ENCODE results near the gene SLC8A1.

SLC8A1 gene

DNA sequence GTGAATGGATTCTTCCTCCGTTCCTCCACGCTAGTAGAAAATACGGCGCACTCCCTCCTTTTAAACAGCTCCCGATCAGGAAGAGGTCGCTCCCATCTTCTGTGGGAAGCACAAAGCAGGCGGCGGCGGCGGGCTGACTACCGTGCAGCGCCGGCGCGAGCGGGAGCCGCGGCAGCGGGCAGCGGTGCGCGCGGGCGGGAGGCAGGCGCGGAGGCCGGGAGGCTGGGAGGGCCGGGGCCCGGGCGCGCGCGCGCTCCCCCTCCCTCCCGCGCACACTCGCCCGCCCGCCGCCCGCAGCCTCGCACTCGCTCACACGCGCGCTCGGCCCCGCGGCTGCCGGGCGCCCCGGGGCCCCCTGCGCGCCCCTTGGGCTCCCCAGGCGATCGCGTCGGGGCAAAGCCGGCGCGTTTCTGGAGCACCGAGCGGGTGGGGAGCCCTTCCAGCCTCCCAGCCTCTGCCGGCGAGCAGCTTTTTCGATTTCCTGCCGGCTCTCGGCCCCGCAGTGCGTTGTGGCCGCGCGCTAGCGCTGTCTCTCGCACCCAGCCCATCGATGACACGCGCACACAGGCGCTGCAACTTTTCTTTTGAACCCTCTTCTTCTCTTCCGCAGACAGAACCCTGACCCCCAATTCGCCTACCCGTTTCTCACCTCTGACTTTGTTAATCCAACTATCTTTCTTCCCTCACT, at the start of gene SLC8A1:
Gene SLC8A1, minus strand, starts transcription at position 173 of the 688 bp plus-strand sequence.
- DNase-seq (ENCODE audit: low spot score) = no peak

DNA sequence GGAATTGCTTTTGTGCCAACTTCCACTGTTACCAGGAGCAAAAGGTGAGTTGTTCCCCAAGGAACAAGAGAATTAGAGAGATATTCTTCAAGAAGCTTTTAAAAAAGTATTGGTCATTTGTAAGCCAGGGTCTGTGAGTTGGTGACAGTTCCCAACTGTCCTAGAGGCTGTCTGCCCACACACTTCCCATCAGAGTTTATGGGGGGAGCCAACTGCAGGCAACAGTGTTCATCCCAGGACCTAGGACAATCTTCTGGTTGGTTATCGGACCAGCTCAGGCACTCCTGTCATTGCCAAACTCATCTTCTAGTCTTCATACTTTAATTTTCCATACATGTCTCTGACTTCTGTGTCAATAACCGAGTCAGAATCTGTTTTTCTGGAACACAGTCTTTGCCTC, 47.5 kb upstream of the SLC8A1 start:
- DNase-seq (ENCODE audit: low spot score) = no peak

DNA sequence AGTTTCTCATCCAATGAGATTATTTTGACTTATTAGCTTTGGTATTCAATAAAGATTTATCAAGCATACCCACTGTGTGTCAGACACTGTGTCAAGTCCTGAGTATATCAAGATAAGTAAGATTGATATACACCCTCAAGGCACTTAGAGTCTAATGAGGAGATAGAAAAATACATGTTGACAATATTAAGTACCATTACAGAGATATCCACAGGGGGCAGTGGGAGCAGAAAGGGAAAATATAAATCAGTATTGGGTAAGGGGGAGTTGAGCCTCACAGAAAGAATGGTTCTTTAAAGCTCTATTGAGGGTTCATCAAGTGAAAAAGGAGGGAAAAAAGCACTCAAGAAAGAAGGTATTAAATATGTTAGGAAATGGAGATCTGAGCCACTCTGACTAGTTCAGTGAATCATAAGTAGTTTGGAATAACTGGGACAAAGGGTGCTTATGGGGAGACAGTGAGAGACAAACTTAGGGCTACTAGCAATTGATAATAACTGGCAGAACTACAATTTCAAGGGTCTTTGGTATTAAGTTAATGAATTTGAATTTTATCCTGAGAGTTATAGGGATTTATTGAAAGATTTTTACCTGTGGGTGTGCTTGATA, 45.5 kb upstream of the SLC8A1 start:
- no peak for DNase-seq (ENCODE audit: low spot score)

GRCh38 chr2:40489678-40489960, 37.7 kb upstream of the SLC8A1 start:
- DNase-seq (ENCODE audit: low spot score) = no peak

- peak; percentile 42 for DNase-seq (ENCODE audit: low spot score)
These were observed 37.2 kb upstream of the SLC8A1 start for GRCh38 chr2:40488927-40489677.

GRCh38 chr2:40488101-40488601, 36.3 kb upstream of the SLC8A1 start:
- peak; percentile 70 for DNase-seq (ENCODE audit: low spot score)

DNA sequence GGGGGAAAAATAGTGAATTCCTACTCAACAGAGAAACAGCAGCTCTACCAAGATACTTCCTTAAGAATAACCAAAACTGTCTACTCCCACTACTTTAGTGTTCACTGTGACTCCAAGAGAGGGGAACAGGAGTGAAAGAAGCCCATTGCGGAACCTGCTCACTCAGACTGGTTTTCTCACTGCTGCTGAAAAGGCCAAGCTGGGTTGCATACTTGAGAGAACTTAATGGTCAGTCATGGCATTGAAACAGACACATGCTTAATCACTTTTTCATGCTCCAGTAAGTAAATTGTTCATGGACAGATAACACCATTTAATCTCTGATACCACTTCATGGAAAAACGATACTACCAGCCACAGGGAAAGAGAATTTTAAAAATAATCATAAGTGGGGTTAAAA, 35.7 kb upstream of the SLC8A1 start:
- peak; percentile 86 for DNase-seq (ENCODE audit: low spot score)

GRCh38 chr2:40485854-40486253, 34.0 kb upstream of the SLC8A1 start:
- no peak for DNase-seq (ENCODE audit: low spot score)

GRCh38 chr2:40485318-40485717, 33.4 kb upstream of the SLC8A1 start:
- no peak for DNase-seq (ENCODE audit: low spot score)

GRCh38 chr2:40483549-40484243, 31.8 kb upstream of the SLC8A1 start:
- no peak for DNase-seq (ENCODE audit: low spot score)

- no peak for DNase-seq (ENCODE audit: low spot score)
These were observed 28.7 kb upstream of the SLC8A1 start for GRCh38 chr2:40480596-40480995.

DNA sequence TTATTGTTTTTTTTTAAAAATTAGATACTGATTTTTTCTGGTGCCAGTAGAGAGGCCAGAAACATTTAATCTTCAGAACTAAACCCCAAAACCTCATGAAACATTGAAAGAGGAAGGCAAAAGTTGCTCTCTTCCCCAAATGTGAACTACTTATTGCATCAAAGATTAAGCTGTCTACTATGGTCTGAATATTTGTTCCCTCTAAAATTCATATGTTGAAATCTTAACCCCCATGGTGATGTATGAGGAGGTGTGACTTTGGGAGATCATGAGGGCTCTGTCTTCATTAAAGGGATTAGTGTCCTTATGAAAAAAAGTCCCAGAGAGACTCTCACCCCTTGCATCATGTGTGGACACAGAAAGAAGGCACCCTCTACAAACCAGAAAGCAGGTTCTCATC, 28.2 kb upstream of the SLC8A1 start:
- no peak for DNase-seq (ENCODE audit: low spot score)

DNA sequence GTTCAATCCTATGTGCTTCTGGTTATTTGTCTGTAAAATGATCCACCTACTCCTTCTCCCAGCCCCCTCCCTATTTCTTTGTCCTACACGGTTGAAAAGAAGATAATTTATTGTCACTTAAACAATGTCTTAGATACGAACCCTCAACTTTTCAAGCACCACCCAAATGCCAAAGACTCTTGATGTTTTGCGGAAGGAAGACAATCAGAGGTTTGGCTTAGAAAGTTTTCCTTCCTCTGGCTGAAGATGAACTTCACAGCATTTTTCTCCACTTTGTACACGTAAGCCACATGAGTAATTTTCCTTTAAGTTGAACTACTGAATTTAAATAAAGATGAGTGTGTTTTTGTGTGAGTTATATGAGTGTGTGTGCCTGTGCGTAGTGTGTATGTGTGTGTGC, 25.5 kb upstream of the SLC8A1 start:
- no peak for DNase-seq (ENCODE audit: low spot score)

- no peak for DNase-seq (ENCODE audit: low spot score)
These were observed 24.5 kb upstream of the SLC8A1 start for GRCh38 chr2:40476436-40476835.

DNA sequence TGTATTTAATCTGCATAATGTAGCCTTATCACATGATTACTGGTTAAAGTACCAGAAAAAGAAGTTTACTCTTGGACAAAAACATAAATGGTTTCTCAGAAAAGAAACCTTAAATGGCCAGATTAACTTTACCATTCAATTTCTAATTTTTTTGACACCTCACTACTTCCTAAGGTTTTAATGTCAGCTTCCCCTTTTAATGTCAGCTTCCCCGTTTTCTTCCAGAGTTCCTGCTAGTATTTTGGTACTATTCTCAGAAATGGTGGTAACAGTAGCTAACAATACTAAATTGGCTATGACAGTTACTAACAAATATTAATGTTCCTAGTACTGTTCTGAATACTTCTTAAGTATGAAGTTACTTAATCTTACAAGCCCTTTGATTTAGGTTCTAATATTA, 22.4 kb upstream of the SLC8A1 start:
- DNase-seq (ENCODE audit: low spot score) = no peak

DNA sequence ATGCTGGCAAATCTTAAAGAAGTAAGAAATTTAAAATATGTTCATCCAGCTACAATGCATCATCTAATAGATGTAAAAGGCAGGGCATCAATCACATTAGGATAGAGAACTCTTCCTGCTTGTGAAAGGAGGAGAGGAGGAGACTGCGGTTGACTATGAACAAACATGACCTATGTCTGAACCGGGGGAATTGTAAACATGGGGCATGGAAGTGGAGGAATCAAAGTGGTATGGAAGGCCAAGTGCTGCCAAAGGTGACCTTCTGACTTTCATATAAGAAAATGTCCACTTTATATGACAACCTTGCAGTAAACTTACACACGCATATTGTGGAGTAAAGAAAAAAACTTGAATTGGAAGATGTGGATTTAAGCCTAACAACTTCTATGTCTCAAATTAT, 20.0 kb upstream of the SLC8A1 start:
- no peak for DNase-seq (ENCODE audit: low spot score)

DNA sequence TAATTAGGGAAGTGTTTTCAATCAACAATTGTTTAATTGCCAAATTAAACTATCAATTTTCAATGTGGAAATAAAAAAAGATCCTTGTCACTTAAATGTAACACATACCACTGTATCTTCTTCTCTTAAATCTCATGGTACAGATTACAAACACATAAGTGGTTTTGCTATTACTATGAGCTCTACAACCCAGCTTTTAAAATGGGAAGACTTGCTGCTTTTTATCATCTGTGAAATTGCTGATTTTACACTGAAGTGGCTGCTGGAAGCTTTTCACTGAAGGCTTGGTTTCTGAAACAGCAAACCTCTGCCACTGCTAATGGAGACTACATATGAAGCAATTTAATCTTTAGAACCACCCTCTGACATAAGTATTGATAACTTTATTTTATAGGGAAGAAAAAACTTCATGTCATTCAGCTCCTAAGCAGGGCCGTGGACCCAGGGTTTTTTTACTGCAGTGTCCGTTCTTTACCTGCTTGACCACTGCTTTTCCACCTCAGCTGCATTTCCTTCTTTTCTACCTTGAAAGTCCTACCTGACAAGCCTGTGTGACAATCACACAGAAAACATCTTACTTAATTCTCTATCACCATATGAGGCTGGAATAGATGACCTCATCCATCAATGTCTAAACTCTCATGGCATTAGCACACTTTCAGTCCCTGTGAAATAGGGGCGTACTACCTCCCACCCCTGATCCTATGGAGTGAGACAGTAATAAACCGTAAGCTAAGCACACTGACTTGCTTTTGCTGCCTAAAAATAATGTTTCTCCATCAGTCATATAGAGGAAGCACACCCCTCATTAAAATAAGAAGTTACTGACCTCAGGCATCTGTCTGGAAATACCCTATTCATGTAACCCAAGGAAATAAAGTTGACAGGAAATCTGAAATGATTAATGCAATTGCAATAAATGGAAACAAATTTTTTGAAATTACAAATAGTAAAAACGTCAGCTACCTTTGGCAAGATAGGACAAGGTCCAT, 19.2 kb upstream of the SLC8A1 start:
- DNase-seq (ENCODE audit: low spot score) = no peak

- no peak for DNase-seq (ENCODE audit: low spot score)
These were observed 15.2 kb upstream of the SLC8A1 start for GRCh38 chr2:40466935-40467572.

- DNase-seq (ENCODE audit: low spot score) = no peak
These were observed 14.5 kb upstream of the SLC8A1 start for GRCh38 chr2:40466332-40466906.

DNA sequence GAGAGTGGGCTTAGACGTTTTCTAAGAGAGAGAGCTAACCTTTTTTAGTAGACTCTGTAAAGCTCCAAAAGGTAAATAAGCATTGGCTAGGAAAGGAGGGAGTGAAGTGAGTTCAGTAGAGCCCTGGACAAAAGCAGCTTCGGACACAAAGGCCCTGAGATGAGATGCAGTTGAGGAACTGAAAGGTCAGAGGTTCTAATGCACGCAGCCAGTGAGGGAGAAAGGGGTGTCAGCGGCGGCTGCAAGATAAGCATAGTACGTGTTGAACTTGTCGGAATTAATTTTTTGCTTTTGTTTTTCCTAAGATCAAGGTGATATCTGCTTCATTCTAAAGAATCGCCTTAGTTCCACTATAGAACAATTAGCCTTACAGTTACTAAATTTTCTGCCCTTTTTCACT, 11.2 kb upstream of the SLC8A1 start:
- DNase-seq (ENCODE audit: low spot score) = no peak

Measured in kidney tubule cell (primary cell).